HEK293 (cell line): ENCODE results near the gene TSPAN9.

Experiments
- CTCF ChIA-PET: fragments of 350-600 bp; formaldehyde crosslinking; extraction: SDS; loops from one replicate; lab custom pipeline; 2021; ENCODE audit warnings: antibody characterized with exemption; lab: Yijun Ruan, JAX
- POLR2A ChIA-PET: fragments of 300-600 bp; formaldehyde crosslinking; extraction: SDS; loops from one replicate; lab custom pipeline; 2020; ENCODE audit warnings: antibody characterized with exemption, inconsistent platforms; lab: Yijun Ruan, JAX
- H3K27ac ChIP-seq: fragments of 200-500 bp; sonication (Bioruptor generic); 2 replicates; pipeline ENCODE4 v1.5.1; 2014; ENCODE audit warnings: low read depth, low read length, control low read depth, inconsistent platforms; ENCODE audit errors: extremely low read depth
- H3K36me3 ChIP-seq, 2 experiments: fragments of 200-500 bp in 1 of 2; sonication (Bioruptor generic) in 1 of 2; 1 replicate in 1 of 2; 2 replicates in 1 of 2; pipeline ENCODE4 v1.5.1; 2014 to 2017; ENCODE audit warnings: inconsistent platforms in 2 of 2, low read length in 2 of 2; ENCODE audit not compliant: control insufficient read depth in 2 of 2, insufficient read depth in 1 of 2
- H3K4me1 ChIP-seq: fragments of 200-500 bp; sonication (Bioruptor generic); 2 replicates; pipeline ENCODE4 v1.5.1; 2014; ENCODE audit warnings: mild to moderate bottlenecking, low read length, inconsistent platforms; ENCODE audit not compliant: control insufficient read depth, insufficient read depth
- H3K4me3 ChIP-seq: 2 replicates; pipeline ENCODE4 v1.5.1; 2011; ENCODE audit warnings: low read depth, mild to moderate bottlenecking, control low read depth, low read length, moderate library complexity
- H3K9me3 ChIP-seq: fragments of 200-500 bp; sonication (Bioruptor generic); 2 replicates; pipeline ENCODE4 v1.5.1; 2014; ENCODE audit warnings: low read depth, low read length, inconsistent platforms; ENCODE audit not compliant: control insufficient read depth, insufficient read depth
- EGR2 ChIP-seq: fragments of 450-650 bp; formaldehyde crosslinking; IDR thresholded peaks from 2 replicates; pipeline ENCODE4 v1.5.1; 2016; ENCODE audit warnings: low read depth, missing biosample characterization, missing genetic modification characterization
- MEIS1 ChIP-seq: sonication (generic); formaldehyde crosslinking; IDR thresholded peaks from 2 replicates; pipeline ENCODE4 v1.8.1; 2022; ENCODE audit warnings: missing genetic modification reagents, mild to moderate bottlenecking, borderline replicate concordance
- OSR2 ChIP-seq: fragments of 450-650 bp; formaldehyde crosslinking; IDR thresholded peaks from 2 replicates; pipeline ENCODE4 v1.5.1; 2016; ENCODE audit warnings: missing biosample characterization, missing genetic modification characterization
- SP7 ChIP-seq: fragments of 450-650 bp; formaldehyde crosslinking; IDR thresholded peaks from 2 replicates; pipeline ENCODE4 v1.5.1; 2016; ENCODE audit warnings: missing biosample characterization, missing genetic modification characterization
- ZIC2 ChIP-seq: fragments of 450-650 bp; formaldehyde crosslinking; IDR thresholded peaks from 2 replicates; pipeline ENCODE4 v1.5.1; 2016; ENCODE audit warnings: missing biosample characterization, missing genetic modification characterization
- ZNF10 ChIP-seq: fragments of 450-650 bp; formaldehyde crosslinking; IDR thresholded peaks from 2 replicates; pipeline ENCODE4 v1.5.1; 2017; ENCODE audit warnings: missing biosample characterization, missing genetic modification characterization
- ZNF132 ChIP-seq: fragments of 450-650 bp; formaldehyde crosslinking; IDR thresholded peaks from 2 replicates; pipeline ENCODE4 v1.5.1; 2017; ENCODE audit warnings: missing biosample characterization, missing genetic modification characterization, borderline replicate concordance
- ZNF140 ChIP-seq: fragments of 450-650 bp; formaldehyde crosslinking; IDR thresholded peaks from 2 replicates; pipeline ENCODE4 v1.5.1; 2016; ENCODE audit warnings: missing biosample characterization, missing genetic modification characterization
- ZNF146 ChIP-seq: fragments of 450-650 bp; formaldehyde crosslinking; IDR thresholded peaks from 2 replicates; pipeline ENCODE4 v1.5.1; 2016; ENCODE audit warnings: missing biosample characterization, missing genetic modification characterization
- ZNF211 ChIP-seq: fragments of 450-650 bp; formaldehyde crosslinking; IDR thresholded peaks from 2 replicates; pipeline ENCODE4 v1.5.1; 2016; ENCODE audit warnings: low read depth, missing biosample characterization, missing genetic modification characterization
- ZNF274 ChIP-seq, 2 experiments: fragments of 200-500 bp in 1 of 2; fragments of 450-650 bp in 1 of 2; sonication (Bioruptor generic) in 1 of 2; formaldehyde crosslinking in 1 of 2; IDR thresholded peaks; 2 replicates each; pipeline versions ENCODE4 v1.5.1 to v1.6.1; 2014 to 2016; ENCODE audit warnings: borderline replicate concordance in 1 of 2, inconsistent platforms in 1 of 2, low read length in 1 of 2, missing biosample characterization in 1 of 2, missing genetic modification characterization in 1 of 2
- ZNF292 ChIP-seq: fragments of 450-650 bp; formaldehyde crosslinking; IDR thresholded peaks from 2 replicates; pipeline ENCODE4 v1.5.1; 2016; ENCODE audit warnings: low read depth, missing biosample characterization, missing genetic modification characterization, borderline replicate concordance
- ZNF354C ChIP-seq: fragments of 450-650 bp; formaldehyde crosslinking; IDR thresholded peaks from 2 replicates; pipeline ENCODE4 v1.5.1; 2016; ENCODE audit warnings: missing biosample characterization, missing genetic modification characterization, low read depth, borderline replicate concordance
- ZNF37A ChIP-seq: fragments of 450-650 bp; IDR thresholded peaks from 2 replicates; pipeline ENCODE4 v1.5.1; 2018; ENCODE audit warnings: missing biosample characterization, missing genetic modification characterization
- ZNF394 ChIP-seq: fragments of 450-650 bp; formaldehyde crosslinking; IDR thresholded peaks from 2 replicates; pipeline ENCODE4 v1.5.1; 2016; ENCODE audit warnings: missing biosample characterization, missing genetic modification characterization, mild to moderate bottlenecking, moderate library complexity, borderline replicate concordance
- ZNF426 ChIP-seq: fragments of 450-650 bp; formaldehyde crosslinking; IDR thresholded peaks from 2 replicates; pipeline ENCODE4 v1.5.1; 2017; ENCODE audit warnings: missing biosample characterization, missing genetic modification characterization, mild to moderate bottlenecking, inconsistent platforms, moderate library complexity
- ZNF530 ChIP-seq: fragments of 450-650 bp; formaldehyde crosslinking; IDR thresholded peaks from 2 replicates; pipeline ENCODE4 v1.5.1; 2016; ENCODE audit warnings: low read depth, missing biosample characterization, missing genetic modification characterization
- ZNF561 ChIP-seq: fragments of 450-650 bp; IDR thresholded peaks from 2 replicates; pipeline ENCODE4 v1.5.1; 2018; ENCODE audit warnings: missing biosample characterization, missing genetic modification characterization, borderline replicate concordance
- ZNF621 ChIP-seq: fragments of 450-650 bp; formaldehyde crosslinking; IDR thresholded peaks from 2 replicates; pipeline ENCODE4 v1.5.1; 2017; ENCODE audit warnings: missing biosample characterization, missing genetic modification characterization
- ZNF623 ChIP-seq: fragments of 450-650 bp; formaldehyde crosslinking; IDR thresholded peaks from 2 replicates; pipeline ENCODE4 v1.5.1; 2016; ENCODE audit warnings: missing biosample characterization, missing genetic modification characterization
- ZSCAN18 ChIP-seq: fragments of 450-650 bp; formaldehyde crosslinking; IDR thresholded peaks from 2 replicates; pipeline ENCODE4 v1.5.1; 2016; ENCODE audit warnings: missing biosample characterization, missing genetic modification characterization
- TF ChIP-seq, protein P1 (sequence below): fragments of 450-650 bp; formaldehyde crosslinking; IDR thresholded peaks from 2 replicates; pipeline ENCODE4 v1.5.1; 2017; ENCODE audit warnings: missing biosample characterization, missing genetic modification characterization

The TSPAN9 gene

DNA sequence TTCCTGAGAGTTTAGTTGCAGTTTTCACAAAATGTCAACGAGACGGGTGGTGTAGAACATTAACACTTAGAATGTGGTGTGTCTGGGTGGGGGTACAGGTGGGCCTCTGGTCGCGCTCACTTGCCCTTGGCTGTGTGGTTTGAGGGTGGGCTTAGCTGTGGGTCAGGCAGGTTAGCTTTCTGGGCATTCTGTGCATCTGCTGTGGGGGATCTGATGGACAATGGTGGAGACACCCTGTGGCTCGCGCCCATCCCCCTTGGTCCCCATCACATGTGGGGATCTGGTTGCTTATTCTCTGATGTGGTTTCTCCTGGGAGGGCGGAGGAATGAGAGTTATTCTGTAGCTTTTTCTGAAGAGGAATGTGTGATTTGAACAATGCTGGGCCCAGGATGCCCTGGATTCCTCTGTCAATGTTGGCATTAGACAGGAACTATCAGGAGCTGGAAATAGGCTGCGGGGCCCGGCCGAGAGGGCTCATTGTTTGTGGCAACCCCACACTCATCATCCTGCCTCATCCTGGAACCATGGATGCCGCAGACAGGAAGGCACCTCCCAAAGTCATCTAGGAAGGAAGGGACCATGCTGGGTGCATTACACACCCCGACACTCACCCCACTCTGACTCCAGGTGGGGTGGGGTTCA lies 101.6 kb downstream of the TSPAN9 start:
- Histone ChIP-seq H3K4me1 (no peaks in the 10 kb centered on the region), H3K27ac (no peak overlapping the region), H3K36me3 (no peaks in the 10 kb centered on the region), H3K9me3 (no peaks in the 10 kb centered on the region), H3K4me3 (no peak overlapping the region)
- ChIA-PET POLR2A (interaction anchor here (1.0 kb wide), 1 partner anchor 10 kb away, joined by 3 read pairs; no protein-coding TSS in a partner anchor), CTCF (interaction anchor here (0.5 to 2.6 kb wide), 3 partner anchors 23 to 309 kb away, joined by 3 to 11 read pairs (median 5); no protein-coding TSS in a partner anchor)
- TF ChIP-seq ZNF354C: no peak
- TF ChIP-seq ZNF426 (tag by site-specific recombination): no peak
- TF ChIP-seq SP7 (tag by site-specific recombination): no peak
- TF ChIP-seq EGR2 (tag by site-specific recombination): no peak
- TF ChIP-seq, protein P1, sequence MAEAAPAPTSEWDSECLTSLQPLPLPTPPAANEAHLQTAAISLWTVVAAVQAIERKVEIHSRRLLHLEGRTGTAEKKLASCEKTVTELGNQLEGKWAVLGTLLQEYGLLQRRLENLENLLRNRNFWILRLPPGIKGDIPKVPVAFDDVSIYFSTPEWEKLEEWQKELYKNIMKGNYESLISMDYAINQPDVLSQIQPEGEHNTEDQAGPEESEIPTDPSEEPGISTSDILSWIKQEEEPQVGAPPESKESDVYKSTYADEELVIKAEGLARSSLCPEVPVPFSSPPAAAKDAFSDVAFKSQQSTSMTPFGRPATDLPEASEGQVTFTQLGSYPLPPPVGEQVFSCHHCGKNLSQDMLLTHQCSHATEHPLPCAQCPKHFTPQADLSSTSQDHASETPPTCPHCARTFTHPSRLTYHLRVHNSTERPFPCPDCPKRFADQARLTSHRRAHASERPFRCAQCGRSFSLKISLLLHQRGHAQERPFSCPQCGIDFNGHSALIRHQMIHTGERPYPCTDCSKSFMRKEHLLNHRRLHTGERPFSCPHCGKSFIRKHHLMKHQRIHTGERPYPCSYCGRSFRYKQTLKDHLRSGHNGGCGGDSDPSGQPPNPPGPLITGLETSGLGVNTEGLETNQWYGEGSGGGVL (tag by site-specific recombination): no peak

- Histone ChIP-seq H3K27ac (no peak overlapping the region), H3K4me3 (no peak overlapping the region), H3K36me3 (no peaks in the 10 kb centered on the region), H3K4me1 (no peaks in the 10 kb centered on the region), H3K9me3 (no peaks in the 10 kb centered on the region)
- CTCF ChIA-PET: interaction anchor here (1.7 to 2.6 kb wide), 2 partner anchors 22 to 44 kb away, joined by 5 to 11 read pairs; no protein-coding TSS in a partner anchor
- TF ChIP-seq ZNF394 (tag by site-specific recombination) (no peak), ZSCAN18 (tag by site-specific recombination) (no peak), ZNF10 (tag by site-specific recombination) (no peak), ZNF561 (tag by site-specific recombination) (no peak), ZNF37A (no peak)
- TF ChIP-seq, all 188 proteins: peak for 0
- POLR2A ChIA-PET: interaction anchor here (1.0 kb wide), 1 partner anchor 11 kb away, joined by 3 read pairs; no protein-coding TSS in a partner anchor
Measured at GRCh38 chr12:3179731-3180130, 102.6 kb downstream of the TSPAN9 start.

DNA sequence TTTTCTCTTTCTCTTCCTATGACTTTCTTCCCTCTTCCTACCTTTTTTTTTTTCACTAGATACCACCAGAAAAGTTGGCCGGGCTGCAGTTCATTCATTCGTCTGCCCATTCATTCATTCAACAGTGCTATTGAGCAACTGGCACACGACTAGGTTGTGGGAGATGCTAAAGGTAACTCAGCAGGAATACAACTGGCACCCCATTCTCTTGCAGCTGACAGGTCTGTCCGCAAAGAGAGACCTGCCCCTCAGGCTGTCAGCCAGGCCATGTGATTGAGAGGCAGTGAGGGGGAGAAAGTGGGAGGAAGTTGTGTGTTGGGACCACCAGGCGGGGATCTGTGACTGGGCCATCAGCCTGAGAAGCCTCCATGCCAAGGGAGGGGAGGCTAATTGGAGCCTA lies 105.2 kb downstream of the TSPAN9 start:
- CTCF ChIA-PET: no interaction called here

GRCh38 chr12:3184485-3184884 lies 107.3 kb downstream of the TSPAN9 start:
- H3K9me3 ChIP-seq: no peaks in the 10 kb centered on the region
- no peak overlapping the region for H3K4me3 ChIP-seq
- H3K36me3 ChIP-seq: no peaks in the 10 kb centered on the region
- CTCF ChIA-PET: interaction anchor here (0.6 to 1.0 kb wide), 2 partner anchors 12 to 91 kb away, joined by 3 to 4 read pairs; no protein-coding TSS in a partner anchor
- H3K27ac ChIP-seq: no peak overlapping the region
- POLR2A ChIA-PET: no interaction called here
- no peaks in the 10 kb centered on the region for H3K4me1 ChIP-seq
- TF ChIP-seq, protein P1 (tag by site-specific recombination): no peak
- TF ChIP-seq ZIC2: no peak
- no peak for TF ChIP-seq ZNF621 (tag by site-specific recombination)
- TF ChIP-seq ZNF274 (IDR thresholded peaks at IDR 0.05; ENCODE audit: low read length): no peak
- TF ChIP-seq ZNF274 (tag by site-specific recombination; IDR thresholded peaks at IDR 0.05; ENCODE audit: borderline replicate concordance): no peak
- no peak for TF ChIP-seq ZNF146 (tag by site-specific recombination)
- TF ChIP-seq MEIS1 (CRISPR knock-in tag): no peak
- TF ChIP-seq OSR2 (tag by site-specific recombination): no peak
- no peak for TF ChIP-seq ZNF292
- no peak for TF ChIP-seq ZNF140 (tag by site-specific recombination)
- TF ChIP-seq ZNF211 (tag by site-specific recombination): no peak

More for the DNA sequence above, 105.2 kb downstream of the TSPAN9 start:
- no peaks in the 10 kb centered on the region for H3K36me3 ChIP-seq
- no peaks in the 10 kb centered on the region for H3K4me1 ChIP-seq
- H3K27ac ChIP-seq: no peak overlapping the region
- TF ChIP-seq ZNF530 (tag by site-specific recombination): no peak
- TF ChIP-seq ZNF623 (tag by site-specific recombination): no peak
- no peak for TF ChIP-seq ZNF426 (tag by site-specific recombination)
- no peak for TF ChIP-seq ZNF132 (tag by site-specific recombination)
- TF ChIP-seq ZNF37A: no peak
- POLR2A ChIA-PET: no interaction called here
- H3K4me3 ChIP-seq: no peak overlapping the region
- H3K9me3 ChIP-seq: no peaks in the 10 kb centered on the region
